Amniotic epithelial cell (primary cell): ENCODE results near the gene LMNA.

Experiments
- DNase-seq: peaks from one replicate; pipeline ENCODE4 v3.0.0-alpha.2; 2010; ENCODE audit warnings: low read depth

LMNA gene

GRCh38 chr1:156082309-156083091 is 32.0 kb upstream of the LMNA start, which contains the start of gene MEX3A:
TSS of gene MEX3A (minus strand) at chr1:156082465. CDS start at chr1:156081998, 467 bp downstream.
- DNase-seq = peak; percentile 61

- DNase-seq = no peak
Measured at GRCh38 chr1:156083800-156084790, 30.4 kb upstream of the LMNA start.

- DNase-seq = peak; percentile 80
Measured at GRCh38 chr1:156086256-156086662, 28.3 kb upstream of the LMNA start.

- DNase-seq = no peak
Measured at GRCh38 chr1:156089704-156090103, 24.8 kb upstream of the LMNA start.

- no peak for DNase-seq
Measured at GRCh38 chr1:156090138-156090839, 24.2 kb upstream of the LMNA start.

- DNase-seq = peak; percentile 67
Measured at GRCh38 chr1:156090840-156091188, 23.7 kb upstream of the LMNA start.

GRCh38 chr1:156091610-156092009 is 22.9 kb upstream of the LMNA start:
- DNase-seq = no peak

GRCh38 chr1:156095906-156096508 is 18.5 kb upstream of the LMNA start:
- peak; percentile 43 for DNase-seq

GRCh38 chr1:156096640-156097391 is 17.7 kb upstream of the LMNA start:
- peak; percentile 67 for DNase-seq

GRCh38 chr1:156097499-156098178 is 16.9 kb upstream of the LMNA start:
- no peak for DNase-seq

- DNase-seq = no peak
Measured at GRCh38 chr1:156098784-156099183, 15.7 kb upstream of the LMNA start.

- no peak for DNase-seq
Measured at GRCh38 chr1:156099282-156099681, 15.2 kb upstream of the LMNA start.

- no peak for DNase-seq
Measured at GRCh38 chr1:156100205-156100995, 14.1 kb upstream of the LMNA start.

GRCh38 chr1:156101880-156102279 is 12.6 kb upstream of the LMNA start:
- DNase-seq = no peak

- no peak for DNase-seq
Measured at GRCh38 chr1:156102633-156103511, 11.6 kb upstream of the LMNA start.

GRCh38 chr1:156103521-156103947 is 11.0 kb upstream of the LMNA start:
- DNase-seq = no peak

- peak; percentile 69 for DNase-seq
Measured at GRCh38 chr1:156104065-156104810, 10.3 kb upstream of the LMNA start.
